GM19043 (cell line): ENCODE results near the gene LLGL2.

ENCODE experiments used
- ATAC-seq: cut with Tn5 transposase; IDR thresholded peaks from one replicate; pipeline ENCODE4 v1.9.1; 2021; ENCODE audit warnings: low read depth; ENCODE audit not compliant: unreplicated experiment

The LLGL2 gene

DNA sequence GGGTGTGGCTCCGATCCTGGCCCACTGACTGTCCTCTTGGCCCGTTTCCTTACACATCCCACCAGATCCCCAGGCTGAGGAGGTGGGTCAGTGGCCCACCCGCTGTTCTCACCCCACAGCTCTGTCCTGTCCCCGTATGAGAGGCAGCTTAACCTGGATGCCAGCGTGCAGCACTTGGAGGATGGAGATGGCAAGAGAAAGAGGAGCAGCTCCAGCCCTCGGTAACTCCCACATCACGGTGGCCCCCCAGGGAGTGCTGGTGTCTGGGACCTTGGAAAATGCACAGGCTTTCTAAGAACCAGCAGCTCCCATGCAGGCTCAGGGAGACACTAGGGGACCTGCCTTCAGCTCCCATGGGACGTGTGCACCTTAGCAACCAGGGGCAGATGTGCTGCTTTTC is 4.2 kb upstream of the LLGL2 start:
- no peak for ATAC-seq

DNA sequence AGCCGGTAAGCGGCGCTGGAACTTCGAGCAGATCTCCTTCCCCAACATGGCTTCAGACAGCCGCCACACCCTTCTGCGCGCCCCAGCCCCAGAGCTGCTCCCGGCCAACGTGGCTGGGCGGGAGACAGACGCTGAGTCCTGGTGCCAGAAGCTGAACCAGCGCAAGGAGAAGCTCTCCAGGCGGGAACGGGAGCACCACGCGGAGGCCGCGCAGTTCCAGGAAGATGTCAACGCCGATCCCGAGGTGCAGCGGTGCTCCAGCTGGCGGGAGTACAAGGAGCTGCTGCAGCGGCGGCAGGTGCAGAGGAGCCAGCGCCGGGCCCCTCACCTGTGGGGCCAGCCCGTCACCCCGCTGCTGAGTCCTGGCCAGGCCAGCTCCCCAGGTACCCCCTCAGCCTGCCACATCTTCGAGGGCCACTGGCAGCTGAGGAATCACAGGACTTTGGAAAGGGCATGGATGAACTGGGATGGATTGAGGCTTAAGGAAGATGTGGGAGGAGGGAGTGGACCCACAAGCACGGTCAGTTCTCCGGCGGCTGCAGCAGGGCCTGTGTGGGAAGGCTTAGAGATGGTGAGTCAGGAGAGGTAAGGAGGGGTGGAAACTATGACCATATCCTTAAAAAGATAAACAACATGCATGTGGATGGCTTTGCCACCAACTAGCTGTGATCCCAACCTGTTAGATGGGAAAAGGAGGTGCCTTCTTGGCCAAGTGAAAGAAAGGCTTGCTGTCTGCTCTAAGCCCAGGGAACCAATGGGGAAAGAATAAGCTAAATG is 3.4 kb upstream of the LLGL2 start:
- ATAC-seq, result no peak

DNA sequence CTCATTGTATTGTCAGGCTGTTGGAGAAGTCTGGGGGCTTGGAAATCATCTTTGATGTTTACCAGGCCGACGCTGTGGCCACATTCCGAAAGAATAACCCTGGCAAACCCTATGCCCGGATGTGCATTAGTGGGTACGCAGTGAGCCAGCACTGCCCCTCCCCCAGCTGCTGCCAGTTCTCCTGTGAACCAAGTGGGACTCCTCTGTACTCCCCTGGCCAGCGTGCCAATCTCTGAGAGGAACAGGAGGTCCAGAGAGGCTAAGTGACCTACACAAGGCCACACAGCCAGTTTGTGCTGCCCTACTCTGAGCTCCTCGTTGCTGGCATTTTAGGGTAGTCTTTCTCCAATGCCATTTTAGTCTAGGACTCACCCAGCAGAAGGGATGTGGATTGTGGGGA is 1.9 kb upstream of the LLGL2 start:
- ATAC-seq, result no peak

DNA sequence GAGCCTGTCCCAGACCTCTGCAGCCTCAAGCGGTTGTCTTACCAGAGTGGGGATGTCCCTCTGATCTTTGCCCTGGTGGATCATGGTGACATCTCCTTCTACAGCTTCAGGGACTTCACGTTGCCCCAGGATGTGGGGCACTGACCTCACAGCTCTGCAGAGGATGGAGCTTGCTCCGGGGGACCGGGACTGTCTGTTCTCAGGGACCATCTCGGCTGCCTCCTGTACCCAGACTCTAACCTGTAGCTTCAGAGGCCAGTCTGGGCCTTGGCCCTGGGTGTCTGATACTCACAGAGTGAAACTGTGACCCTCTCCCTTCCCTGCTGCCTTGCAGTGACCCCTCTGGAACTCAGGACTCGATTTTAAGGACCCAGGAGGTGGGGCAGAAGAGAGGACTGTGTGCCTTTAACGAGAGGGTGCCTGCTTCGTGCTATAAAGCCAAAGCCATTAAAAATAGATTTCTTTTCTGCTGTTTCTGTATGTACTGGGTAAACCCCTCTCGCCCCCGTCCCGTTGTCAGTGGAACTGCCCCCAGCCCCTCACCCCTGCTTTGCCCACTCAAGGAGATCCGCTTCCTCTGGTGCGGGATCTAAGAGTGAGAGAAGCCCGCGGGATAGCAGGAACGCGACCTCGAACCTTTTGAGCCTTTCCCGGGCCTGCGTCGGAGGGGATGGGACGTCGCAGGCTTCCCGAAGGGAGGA is 1.1 kb upstream of the LLGL2 start:
- ATAC-seq, result no peak

DNA sequence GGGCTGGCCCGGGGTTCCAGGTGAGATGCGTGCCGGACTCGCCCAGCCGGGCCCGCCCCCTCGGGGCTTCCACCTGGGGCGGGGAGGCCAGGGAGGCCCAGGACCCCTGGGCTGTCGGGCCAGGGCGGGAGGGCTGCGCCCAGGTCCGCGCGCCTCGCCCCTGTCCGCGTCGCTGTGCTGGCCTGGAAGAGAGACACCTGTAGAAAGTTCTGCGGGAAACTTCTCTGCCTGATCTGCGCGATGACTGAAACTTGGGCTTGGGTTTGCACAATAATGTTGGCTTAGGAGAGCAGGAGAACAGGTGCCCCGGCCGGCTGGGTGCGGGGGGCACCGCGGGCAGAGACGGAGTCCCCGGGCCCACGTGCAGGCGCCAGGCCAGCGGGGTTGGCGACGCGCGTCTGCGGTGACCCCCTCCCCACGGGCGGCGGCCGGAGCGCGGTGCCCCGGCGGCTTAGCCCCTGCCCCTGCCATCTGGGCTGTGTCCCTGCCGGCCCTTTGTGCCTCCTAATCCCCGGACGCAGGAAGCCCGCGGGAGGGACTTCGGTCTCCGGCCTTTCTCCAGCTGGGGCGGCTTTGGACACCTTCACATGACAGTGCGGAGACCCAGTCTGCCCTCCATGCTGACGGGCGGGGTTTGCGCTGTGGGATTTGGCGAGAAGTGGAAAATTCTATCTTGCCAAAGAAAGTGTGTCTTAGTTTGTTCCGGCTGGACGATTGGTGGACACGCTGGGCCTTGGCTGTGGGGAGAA is 483 bp downstream of the LLGL2 start:
- peak; percentile 10 for ATAC-seq

DNA sequence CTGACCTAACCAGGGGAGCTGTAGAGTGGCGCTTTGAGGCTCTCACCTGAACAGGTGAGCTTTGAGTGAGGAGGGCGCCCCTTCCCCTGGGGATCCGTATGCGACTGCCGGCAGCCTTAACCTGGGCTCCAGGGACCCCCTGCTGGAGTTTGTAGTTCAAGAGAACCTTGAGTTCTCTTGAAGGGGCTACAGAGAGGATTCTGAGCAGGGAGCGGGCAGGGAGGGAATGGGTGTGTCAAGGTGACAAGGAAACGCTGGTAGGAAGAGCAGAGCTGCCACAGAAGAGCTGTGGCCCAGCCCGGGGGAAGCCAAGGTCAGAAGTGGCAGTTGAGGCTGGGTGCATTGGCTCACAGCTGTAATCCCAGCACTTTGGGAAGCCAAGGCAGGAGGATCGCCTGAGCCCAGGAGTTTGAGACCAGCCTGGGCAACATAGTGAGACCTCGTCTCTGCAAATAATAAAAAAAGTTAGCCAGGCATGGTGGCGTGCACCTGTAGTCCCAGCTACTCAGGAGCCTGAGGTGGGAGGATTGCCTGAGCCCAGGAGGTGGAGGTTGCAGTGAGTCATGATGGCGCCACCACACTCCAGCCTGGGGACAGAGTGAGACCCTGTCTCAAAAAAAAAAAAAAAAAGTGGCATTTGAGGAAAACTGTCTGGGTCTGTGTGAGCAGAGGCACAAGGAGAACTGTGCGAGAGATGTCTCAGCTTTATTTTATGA is 1.2 kb downstream of the LLGL2 start:
- ATAC-seq, result no peak

DNA sequence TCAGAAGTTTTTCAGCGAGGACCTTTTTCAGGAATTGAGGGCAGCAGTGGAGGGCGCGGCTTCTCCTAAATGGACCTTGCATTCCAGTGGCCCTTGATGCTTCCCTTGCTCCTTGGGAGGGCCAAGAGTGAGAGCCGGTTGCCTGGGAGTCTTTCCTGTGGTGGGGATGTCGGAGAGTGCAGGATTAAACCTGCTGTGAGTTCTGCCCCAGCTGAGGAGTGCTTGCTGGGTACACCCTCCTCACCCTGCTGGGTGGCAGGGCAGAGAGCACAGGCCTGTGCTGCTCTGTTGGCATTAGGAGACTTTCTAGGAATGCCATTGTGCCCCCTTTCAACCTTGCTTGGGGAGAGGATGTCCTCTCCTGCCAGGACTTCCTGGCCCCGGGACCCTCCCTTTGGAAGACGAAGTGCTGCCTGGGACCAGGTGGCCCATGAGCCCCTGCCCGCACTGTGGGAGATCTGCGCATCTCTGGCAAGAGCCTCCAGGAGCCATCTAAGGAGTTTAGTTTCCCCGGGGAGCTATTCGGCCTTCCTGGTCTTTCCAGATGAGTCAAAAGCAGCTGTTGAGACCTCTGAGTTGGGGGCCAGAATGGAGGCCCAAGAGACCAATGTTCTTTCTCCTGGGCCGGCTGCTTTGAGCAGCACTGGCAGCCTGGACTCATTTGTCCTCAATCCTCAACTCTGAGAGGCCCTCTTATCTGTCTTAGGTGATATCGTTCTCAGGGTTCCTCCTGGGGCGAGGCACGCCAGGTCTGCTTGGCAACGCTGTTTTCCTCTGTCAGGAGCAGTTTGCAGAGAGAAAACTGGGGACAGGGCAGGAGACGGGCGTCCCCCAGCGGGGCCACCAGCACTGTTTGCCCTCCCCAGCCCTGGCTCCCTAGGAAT is 5.6 kb downstream of the LLGL2 start:
- no peak for ATAC-seq

DNA sequence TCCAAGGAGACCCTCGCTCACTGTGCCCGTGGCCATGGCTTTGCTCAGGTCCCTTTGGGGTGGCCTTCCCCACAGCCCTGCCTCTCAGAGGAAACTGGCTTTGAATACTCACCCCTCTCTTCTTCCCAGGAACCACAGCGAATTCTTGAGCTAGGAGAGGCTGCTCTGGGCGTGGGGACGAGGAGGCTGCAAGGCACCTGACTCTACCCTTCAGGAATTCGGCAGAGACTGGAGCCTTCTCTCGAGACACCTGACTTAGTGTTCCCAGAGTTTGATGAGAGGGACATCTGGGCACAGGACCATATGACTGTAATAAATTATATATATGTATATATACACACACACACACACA is 6.2 kb downstream of the LLGL2 start:
- no peak for ATAC-seq

DNA sequence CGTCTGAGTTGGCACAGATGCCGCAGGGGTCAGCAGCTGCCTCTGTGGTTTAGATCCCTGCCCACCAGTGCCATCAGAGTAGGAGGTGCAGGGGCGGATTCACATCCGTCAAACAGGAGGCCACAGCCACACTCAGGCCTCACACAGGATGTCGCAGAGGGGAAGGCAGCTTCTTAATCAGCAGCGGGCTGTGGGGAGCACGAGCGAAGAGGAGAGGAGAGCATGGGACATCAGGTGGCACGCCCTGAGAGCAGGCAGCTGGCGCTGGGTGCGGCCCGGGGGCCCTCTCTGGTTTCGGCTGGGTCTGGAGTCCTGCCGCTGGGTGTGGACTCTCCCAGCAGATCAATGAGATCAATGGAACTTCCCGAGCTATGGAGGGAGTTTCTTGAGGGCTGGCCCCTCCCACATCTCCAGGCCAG is 9.6 kb downstream of the LLGL2 start:
- ATAC-seq, result no peak

DNA sequence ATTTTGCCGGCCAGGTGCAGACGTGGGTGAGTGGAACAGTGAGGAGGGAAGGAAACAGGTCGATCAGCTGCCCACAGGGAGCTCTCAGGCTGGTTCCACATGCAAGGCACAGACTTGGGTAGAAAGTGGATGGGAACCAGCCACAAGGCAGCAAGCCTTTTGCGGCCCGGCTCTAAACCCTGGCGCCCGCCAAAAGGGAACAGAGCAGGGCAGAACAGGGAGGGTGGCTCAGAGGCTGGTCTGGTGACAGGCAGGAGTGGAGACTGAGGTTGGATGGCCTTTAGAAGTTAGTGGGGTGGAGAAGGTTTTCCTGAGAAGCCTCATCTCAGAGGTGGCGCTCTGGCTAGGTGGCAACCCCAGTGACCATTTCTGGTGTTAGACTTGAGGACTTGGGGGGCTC is 10.4 kb downstream of the LLGL2 start:
- ATAC-seq, result no peak

DNA sequence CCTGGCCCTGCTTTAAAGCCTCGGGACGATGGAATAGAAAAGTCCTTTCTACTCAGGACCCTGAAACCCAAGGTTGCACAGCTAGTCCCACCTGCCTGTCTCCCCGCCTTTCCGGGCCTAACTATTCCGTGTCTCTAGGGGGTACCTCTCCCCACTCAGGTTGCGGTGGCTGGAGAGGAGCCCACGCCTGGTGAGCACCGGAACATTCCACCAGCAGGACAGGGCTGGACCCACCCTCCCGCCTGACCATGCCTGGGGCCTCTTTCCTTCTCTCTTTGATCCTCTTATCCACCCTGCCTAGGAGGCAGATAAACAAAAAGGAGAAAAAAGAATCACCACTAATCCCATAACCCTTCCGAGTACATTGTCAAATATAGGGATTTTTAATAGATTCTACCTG is 10.9 kb downstream of the LLGL2 start:
- no peak for ATAC-seq

DNA sequence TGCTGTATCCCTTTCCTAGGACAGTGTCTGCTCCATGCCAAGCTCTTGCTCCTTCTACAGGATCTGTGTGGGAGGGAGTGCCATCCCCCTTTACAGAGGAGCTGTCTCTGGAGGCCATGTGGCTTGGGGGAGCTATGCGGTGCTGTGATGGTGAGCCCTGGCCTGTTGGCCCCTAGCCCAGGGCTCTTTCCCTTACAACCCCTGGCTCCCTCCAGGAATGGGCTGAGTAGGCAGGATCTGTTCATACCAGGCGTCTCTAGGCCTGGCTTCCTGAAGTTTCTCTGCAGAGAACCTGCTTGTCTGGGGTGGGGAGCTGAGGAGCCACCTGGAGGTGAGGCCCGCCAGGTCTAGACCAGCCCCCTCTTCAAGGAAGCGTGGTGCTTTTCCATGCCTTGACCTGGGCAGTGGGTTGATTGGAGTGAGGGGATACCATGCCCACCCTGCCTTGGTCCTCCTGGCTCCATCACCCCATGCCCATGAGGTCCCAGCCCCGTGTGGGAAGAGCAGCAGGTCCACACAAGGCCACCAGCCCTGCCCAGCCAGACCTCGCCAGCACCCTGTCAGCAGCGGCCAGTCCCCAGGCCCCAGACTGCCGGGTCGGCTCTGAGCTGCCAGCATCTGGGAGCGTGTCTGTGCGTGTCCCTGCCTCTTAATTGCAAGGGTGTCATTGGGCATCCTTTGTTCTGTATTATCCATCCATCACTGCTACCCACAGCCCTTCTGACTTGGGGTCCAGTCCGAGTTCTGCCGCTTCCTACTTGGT is 14.7 kb downstream of the LLGL2 start:
- no peak for ATAC-seq

DNA sequence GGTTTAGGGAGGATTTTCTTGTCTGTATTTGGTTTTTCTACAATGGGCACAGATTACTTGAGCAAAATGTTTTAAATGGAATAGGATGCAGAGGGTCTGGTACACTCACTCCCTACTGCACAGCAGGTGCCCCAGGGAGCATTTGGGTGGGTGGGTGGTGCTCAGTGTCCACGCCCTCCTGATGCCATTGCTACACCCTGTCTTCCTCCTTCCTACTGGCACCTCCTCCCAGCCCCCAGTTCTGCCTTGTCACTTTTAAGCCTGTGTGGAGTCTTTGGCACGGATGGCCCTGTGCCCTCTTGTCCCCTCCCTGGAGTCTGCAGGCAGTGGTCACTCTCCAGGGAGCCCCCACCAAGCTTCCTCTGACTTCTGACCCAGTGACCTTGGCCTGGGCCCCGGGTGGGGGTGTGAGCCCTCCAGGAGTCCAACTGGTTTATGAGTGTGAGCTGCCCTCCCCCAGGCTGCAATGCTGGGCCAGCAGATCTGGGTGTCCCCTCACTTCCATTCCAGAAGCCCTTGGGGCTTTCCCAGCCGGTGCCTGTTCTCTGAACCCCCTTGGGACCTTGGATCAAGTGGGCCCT is 15.5 kb downstream of the LLGL2 start:
- ATAC-seq, result no peak

DNA sequence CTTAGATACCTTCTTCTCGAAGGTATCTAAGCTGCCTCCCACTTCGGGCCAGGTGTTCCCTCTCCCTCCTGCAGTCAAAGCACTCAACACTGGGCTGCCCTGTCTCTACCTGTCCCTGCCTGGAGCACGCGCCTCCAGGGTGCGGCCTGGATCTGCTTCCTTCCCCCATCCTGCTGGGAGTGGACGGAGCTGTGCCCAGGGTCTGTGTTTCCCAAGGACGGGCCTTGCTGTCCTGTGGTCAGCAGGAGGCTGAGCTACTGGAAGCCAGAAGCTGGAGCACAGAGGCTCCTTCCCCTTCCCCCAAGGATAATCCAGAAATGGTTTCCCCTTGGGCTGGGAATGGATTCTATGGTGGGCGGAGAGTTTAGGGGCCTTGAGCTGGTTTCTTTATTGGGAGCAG is 16.7 kb downstream of the LLGL2 start:
- no peak for ATAC-seq

DNA sequence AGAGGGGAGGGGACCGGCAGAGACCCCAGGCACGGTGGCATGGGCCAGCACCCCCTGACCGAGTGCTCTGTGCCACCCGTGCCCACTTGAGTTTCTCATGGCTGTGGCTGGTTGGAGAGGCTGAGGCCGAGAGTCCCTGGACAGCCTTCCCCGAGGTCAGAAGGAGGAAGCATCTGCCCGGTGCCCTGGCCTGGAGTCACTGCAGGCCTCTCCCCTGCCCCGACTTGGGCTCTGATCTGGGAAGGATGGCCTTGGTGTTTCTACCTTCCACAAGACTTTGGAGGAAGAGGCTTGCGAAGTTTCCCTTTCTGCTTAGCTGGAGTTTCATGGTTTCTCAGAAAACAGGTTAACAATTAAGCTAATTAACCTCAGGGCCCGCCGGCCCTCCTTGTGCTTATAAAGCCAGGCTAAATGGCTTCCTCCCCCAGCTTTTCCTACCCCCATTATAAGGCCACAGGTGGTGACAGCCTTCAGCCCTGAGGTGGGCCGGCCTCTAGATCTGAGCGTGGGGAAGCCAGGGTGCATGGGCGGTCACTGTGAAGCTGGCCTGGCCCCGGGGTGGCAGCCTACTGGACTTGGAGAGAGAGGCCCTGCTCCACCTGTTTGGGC is 17.3 kb downstream of the LLGL2 start:
- no peak for ATAC-seq

DNA sequence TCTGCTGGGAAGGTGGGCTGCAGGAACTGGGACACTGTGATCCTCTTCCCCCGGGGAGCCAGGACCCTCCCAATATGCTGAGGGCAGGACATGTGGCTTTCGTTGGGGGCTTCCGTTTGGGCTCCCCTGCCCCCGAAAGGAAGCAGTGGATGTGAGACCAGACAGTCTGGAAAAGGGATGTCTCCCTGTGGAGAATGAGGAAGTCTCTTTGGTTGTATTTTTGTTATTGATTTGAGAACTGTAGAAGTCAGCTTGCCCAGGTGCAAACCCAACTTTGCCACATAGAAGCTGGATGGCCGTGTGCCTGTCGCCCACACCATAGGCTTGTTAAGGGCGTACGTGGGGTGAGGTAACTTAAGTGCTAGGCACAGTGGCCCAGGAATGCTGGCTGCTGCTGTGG is 18.8 kb downstream of the LLGL2 start:
- ATAC-seq, result no peak

DNA sequence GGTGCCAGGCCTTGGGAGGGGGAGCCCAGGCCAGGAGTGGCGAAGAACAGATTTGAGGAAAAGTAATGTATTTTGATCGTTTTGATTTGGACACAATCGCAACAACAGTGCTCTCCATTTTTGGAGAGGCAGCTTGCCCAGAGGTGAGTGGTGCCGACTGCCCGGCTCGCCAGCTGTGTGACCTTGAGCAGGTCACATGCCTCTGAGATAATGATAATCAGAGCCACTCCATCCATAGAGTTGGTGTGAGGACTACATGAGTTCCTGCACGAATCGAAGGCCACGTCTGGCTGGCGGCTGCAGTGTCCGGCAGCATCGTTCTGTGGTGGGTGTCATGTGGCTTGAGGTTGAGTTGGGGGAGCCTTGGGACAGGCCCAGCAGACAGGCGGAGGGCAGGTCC is 20.7 kb downstream of the LLGL2 start:
- ATAC-seq, result no peak

DNA sequence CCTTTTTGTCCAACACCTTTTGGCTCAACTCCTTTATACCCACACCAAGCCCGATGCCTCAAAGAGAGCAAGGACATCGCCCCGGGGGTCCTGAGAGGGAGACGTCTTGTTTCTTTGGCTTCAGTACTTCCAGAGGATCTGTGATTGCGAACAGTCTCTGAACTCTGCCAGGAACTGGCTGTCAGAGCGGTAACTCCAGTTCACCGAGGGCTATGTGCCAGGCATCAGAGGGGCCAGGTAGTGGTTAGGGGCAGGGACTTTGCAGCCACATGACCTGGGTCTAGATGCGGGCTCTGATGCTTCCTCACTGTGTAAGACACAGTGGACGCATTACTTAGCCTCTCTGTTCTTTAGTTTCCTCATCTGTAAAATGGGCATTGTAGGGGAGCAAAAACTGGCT is 21.6 kb downstream of the LLGL2 start:
- no peak for ATAC-seq

DNA sequence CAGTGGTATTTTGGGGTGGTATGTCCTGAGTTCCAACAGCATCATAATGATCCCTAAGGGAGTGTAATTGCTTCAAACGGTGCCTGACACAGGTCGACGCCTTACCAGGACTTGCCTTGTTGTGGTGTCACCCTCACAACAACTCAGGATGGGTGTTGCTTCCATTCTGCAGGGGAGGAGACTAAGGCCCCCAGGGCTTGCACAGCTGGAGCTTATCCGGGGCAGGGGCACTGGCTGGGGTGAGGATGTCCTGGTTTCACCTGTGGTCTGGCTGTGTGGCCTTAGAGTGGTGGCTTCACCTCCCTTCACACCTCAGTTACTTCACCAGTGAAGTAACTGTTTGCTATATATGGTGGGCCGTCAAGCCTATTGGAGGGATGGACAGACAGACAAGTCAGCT is 23.3 kb downstream of the LLGL2 start:
- no peak for ATAC-seq
